ENCODE measurements around the gene FERMT1.
"Not testable (repeated sequence)": the region's sequence is repeated elsewhere in the genome, so short reads cannot be mapped to it uniquely, and the experiment has no call there.

Gene FERMT1

DNA sequence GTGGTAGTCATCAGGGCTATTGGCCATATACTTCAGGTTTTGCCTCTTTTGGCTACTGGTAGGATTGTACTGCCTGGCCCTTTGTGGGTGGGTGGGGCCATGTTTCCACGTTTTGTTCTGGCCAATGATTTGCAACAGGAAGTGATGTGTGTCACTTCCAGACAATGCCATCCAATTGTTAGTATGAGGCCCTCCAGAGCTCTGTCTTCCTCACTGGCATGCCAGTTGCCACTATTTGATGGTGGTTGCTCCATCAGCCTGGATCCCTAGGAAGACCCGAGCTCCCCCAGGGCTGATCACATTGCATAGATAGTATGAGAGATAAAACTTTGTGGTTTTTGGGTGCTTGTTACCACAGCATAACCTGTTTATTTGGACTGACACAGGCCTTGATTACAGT, 61.3 kb downstream of the FERMT1 start:
- FAIRE-seq, result no peak

- FAIRE-seq, result no peak
Observed at GRCh38 chr20:6060213-6060612, 62.6 kb downstream of the FERMT1 start.

- no peak for FAIRE-seq
Observed at GRCh38 chr20:6058684-6059295, 64.0 kb downstream of the FERMT1 start.

- FAIRE-seq, result no peak
Observed at GRCh38 chr20:6057691-6058090, 65.1 kb downstream of the FERMT1 start.

- no peak for FAIRE-seq
Observed at GRCh38 chr20:6057139-6057538, 65.7 kb downstream of the FERMT1 start.

DNA sequence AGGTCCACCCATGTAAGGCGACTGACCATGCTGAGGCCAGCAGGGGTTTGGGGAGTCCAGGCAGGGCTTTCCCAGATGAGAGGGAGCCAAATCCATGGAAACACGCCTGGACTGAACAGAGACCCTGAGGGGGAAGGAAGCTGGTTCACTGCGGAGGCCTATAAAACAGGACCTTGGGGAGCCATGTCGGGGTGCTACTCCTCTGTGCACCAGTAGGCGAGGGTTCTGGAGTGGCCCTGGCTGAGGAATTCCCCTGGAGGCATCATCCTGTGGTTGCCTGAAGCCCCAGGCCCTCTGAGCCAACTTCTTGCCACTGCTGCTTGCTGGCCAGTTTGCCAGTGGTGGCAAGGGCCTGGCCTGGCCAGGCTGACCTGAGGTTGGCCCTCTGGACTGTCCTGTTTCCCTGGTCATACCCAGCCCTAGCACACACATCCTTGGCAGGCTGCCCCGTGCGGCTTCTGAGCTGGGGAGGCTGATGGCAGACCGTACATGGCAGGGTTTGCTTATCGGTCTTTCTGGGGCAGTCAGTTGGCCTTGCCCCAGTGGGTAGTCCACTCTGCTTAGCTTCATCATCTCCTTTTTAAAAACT, 66.8 kb downstream of the FERMT1 start:
- no peak for FAIRE-seq

DNA sequence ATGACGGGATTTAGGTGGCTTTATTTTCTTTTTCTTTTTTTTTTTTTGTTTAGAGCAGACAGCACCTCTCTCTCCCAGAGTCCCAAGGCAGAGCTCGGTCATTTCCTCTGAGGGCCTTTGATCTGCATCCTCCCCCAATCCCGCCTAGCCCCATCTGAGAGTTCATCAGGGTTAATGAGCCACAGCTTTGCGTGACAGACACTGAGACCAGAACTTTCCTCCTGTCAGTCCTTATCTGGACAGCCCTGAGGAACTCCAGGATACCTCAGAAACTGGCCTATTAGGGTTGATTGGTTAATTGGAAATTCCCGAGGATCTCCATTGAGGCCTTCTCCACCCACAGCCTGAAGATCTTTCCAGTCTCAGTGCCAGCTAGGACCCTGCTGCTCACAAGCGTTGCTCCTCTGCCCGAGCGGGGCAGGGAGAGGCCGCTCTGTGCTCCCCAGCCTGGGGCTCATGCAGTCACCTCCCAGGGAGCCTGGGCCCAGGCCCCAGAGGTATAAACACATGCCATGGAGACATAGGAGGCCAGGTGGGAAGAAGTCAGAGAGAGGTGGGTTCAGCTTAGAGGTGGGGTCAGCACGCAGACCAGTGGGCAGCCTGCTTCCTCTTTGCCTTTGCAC, 67.6 kb downstream of the FERMT1 start:
- no peak for FAIRE-seq

DNA sequence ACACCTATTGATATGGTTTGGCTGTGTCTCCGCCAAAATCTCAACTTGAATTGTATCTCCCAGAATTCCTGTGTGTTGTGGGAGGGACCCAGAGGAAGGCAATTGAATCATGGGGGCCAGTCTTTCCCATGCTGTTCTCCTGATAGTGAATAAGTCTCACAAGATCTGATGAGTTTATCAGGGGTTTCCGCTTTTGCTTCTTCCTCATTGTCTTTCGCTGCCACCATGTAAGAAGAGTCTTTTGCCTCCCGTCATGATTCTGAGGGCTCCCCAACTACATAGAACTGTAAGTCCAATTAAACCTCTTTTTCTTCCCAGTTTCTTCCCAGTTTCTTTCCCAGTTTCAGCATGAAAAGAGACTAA, 68.2 kb downstream of the FERMT1 start:
- not testable (repeated sequence) for FAIRE-seq

- no peak for FAIRE-seq
Observed at GRCh38 chr20:6053776-6054688, 68.8 kb downstream of the FERMT1 start, which contains the start of gene LRRN4. TSS of gene LRRN4 (minus strand) at chr20:6054060. CDS start at chr20:6052799, 1,261 bp downstream.

DNA sequence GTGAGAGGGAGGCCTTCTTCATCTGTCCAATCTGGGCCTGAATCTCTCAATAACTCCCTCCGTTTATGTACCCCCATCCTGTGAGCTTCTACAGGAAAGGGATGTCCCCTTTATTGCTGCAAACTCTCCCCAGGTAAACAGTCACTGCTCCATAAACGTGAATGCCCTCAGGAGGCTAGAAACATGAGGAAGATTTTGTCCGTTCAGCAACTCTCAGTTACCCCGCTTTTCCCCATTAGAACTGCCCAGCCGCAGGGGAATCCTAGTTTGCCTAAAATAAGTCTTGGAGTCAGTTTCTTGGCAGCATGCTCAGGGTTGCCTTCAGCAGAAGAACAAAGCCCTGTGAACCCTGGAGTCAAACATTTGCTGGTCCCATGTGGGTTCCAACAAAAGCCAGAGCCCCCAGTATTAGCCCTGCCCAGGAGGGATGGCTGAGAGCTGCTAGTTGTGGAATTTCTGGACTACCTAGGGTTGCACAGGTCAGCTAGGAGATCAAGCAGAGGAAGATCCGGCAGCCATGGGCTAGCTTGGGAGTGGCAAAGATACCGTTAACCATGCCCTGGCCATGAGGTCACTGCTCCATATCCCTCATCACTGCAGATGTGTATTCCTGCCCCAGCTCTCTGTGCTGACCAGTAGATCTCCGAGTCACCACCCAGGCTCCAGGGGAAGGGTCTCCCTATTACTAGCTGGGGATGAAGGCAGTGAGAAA, 69.6 kb downstream of the FERMT1 start:
- no peak for FAIRE-seq

DNA sequence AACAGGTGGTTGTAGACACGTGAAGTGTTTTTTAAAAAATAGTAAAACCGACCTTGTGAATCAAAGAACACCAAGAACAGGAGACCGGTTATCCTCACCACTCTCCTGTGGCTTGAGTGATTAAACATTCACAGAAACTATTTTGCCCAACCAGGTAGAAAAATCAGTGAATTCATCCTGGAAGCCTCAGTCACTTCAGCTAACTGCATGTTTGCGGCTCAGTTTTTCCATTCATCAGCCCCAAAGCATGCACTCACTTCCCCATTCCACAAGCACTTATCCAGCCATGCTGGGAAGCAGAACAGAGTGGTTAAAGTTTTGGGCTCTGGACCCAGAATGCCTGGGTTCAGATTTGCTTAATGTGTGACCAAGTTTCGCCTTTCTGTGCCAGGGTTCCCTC, 71.3 kb downstream of the FERMT1 start:
- no peak for FAIRE-seq

DNA sequence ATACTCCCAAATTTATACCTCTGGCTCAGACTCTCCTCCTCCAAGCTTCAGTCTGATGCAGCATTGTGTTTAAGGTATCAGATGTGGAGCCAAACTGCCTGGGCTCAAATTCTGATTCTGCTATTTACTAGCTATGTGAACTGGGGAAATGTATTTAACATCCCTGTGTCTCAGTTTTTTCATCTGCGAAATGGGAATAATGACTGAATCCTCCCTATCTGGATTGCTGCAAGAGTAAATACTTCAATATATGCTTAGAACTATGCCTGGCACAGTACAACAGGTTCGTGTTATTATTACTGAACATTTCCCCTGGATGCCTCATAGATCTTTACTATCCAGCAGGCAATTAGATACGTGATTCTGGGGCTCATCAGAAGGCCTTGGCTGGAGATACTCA, 74.4 kb downstream of the FERMT1 start:
- FAIRE-seq, result no peak

- no peak for FAIRE-seq
Observed at GRCh38 chr20:6046432-6046831, 76.4 kb downstream of the FERMT1 start.

GRCh38 chr20:6045566-6045965, 77.3 kb downstream of the FERMT1 start:
- no peak for FAIRE-seq

DNA sequence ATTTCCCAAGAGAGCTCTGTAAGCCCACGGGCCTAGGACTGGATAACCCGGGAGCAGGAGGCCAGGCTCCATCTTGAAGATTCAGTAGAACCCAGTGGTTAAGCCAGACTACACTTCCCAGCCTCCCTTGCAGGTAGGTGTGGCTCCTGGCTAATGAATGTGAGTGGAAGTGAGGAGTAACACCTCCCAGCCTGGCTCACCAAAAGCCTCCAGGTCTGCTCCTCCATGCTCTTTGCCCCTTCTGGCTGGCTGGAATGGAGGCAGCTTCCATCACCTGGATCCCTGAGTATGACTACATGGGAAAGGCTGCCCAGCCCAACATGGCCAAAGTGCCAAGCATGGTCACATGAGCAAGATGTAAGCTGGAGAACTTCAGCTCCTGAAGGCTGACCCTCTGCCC, 78.7 kb downstream of the FERMT1 start:
- no peak for FAIRE-seq

DNA sequence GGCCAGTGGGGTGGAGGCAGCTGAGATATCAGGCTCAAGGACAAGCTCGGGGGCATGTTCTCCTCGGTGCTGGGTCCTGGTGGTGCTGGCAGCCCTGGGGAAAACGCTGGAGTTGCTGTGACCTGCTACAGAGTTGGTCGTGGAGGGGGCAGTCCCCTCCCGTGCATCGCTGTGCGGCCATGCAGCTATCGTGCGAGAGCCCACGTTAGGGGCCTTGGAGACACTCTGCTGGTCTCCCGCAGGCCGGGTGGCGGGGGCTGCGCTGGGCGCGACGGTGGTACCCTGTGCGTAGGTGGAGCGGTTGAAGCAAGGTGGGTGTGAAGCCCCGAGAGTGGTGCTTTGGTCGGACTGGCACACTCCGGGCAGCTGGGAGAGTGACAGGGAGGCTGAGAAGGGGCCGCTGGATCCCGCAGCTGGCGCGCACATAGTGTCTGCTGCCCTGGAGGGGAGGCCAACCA, 81.0 kb downstream of the FERMT1 start:
- no peak for FAIRE-seq

- FAIRE-seq, result no peak
Observed at GRCh38 chr20:6040958-6041807, 81.6 kb downstream of the FERMT1 start.

DNA sequence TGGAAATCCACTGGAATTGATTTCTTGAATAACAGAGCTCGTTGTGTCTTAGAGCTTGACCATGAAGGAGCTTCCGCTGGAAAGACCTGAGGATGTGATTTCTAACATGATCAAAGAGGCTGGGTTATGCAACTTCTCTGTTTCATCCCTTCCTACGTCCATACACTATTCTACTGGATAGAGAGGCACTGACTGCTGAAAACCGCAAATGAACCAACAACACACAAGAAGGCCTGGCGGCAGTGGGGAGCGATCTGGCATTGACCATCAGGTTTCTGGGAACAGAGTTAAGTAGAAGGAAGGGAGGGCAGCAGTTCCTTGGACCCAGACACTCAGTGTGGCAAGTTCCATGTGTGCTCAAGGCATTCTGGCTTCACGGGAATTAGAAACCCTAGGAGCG, 82.3 kb downstream of the FERMT1 start:
- no peak for FAIRE-seq

DNA sequence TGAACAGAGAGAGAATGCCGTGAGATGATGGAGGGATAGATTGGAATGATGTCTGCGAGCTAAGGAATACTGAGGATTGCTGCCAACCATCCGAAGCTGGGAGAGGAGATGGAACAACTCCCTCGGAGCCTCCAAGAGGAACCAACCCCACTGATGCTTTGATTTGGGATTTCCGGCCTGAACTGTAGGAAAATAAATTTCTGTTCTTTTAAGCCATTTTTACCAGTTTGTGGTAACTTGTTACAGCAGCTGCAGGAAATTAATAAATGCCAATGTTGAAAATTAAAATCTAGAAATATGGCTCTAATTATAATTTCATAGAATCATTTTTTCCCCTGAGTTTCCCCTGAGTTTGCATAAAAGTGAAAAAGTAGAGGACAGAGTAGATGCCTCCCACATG, 83.1 kb downstream of the FERMT1 start:
- no peak for FAIRE-seq

GRCh38 chr20:6038256-6038655, 84.6 kb downstream of the FERMT1 start:
- no peak for FAIRE-seq

DNA sequence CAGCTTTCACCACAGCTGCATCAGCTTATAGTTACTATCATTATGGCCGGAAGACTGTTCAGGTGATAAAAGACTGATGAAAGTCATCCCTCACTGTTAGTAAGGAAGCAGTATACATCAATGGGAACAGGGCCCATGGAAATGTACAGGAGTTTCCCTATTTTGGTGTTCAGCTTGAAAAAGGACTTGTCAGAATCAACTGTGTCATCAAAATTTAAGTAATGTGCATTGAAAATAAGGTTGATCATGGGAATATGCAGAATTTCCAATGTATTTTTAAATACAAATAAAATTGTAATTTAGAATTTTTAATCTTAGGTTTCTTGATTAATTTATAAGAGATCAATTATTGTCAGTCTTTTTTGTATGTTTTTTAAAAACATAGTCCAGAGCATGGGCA, 85.7 kb downstream of the FERMT1 start:
- FAIRE-seq, result no peak

- no peak for FAIRE-seq
Observed at GRCh38 chr20:6036213-6036612, 86.6 kb downstream of the FERMT1 start.

Data from G401.6 (cell line).